HEK293 (cell line): Measurements from ENCODE around the gene PPP2R1B.
A peak's percentile ranks its signal among the peaks of the same experiment; 100 is the strongest.

Experiments used
- CTCF ChIA-PET: fragments of 350-600 bp; formaldehyde crosslinking; extraction: SDS; loops from one replicate; lab custom pipeline; 2021; ENCODE audit warnings: antibody characterized with exemption; lab: Yijun Ruan, JAX
- POLR2A ChIA-PET: fragments of 300-600 bp; formaldehyde crosslinking; extraction: SDS; loops from one replicate; lab custom pipeline; 2020; ENCODE audit warnings: antibody characterized with exemption, inconsistent platforms; lab: Yijun Ruan, JAX
- H3K27ac ChIP-seq: fragments of 200-500 bp; sonication (Bioruptor generic); 2 replicates; pipeline ENCODE4 v1.5.1; 2014; ENCODE audit warnings: low read depth, low read length, control low read depth, inconsistent platforms; ENCODE audit errors: extremely low read depth
- H3K36me3 ChIP-seq, 2 experiments: fragments of 200-500 bp in 1 of 2; sonication (Bioruptor generic) in 1 of 2; 1 replicate in 1 of 2; 2 replicates in 1 of 2; pipeline ENCODE4 v1.5.1; 2014 to 2017; ENCODE audit warnings: inconsistent platforms in 2 of 2, low read length in 2 of 2; ENCODE audit not compliant: control insufficient read depth in 2 of 2, insufficient read depth in 1 of 2
- H3K4me1 ChIP-seq: fragments of 200-500 bp; sonication (Bioruptor generic); 2 replicates; pipeline ENCODE4 v1.5.1; 2014; ENCODE audit warnings: mild to moderate bottlenecking, low read length, inconsistent platforms; ENCODE audit not compliant: control insufficient read depth, insufficient read depth
- H3K4me3 ChIP-seq: 2 replicates; pipeline ENCODE4 v1.5.1; 2011; ENCODE audit warnings: low read depth, mild to moderate bottlenecking, control low read depth, low read length, moderate library complexity
- H3K9me3 ChIP-seq: fragments of 200-500 bp; sonication (Bioruptor generic); 2 replicates; pipeline ENCODE4 v1.5.1; 2014; ENCODE audit warnings: low read depth, low read length, inconsistent platforms; ENCODE audit not compliant: control insufficient read depth, insufficient read depth
- ATF2 ChIP-seq: fragments of 450-650 bp; formaldehyde crosslinking; IDR thresholded peaks from 2 replicates; pipeline ENCODE4 v1.5.1; 2016; ENCODE audit warnings: missing biosample characterization, missing genetic modification characterization, low read depth
- FEZF1 ChIP-seq: fragments of 450-650 bp; formaldehyde crosslinking; IDR thresholded peaks from 2 replicates; pipeline ENCODE4 v1.5.1; 2016; ENCODE audit warnings: missing biosample characterization, missing genetic modification characterization
- OVOL3 ChIP-seq: fragments of 450-650 bp; formaldehyde crosslinking; IDR thresholded peaks from 2 replicates; pipeline ENCODE4 v1.5.1; 2016; ENCODE audit warnings: missing biosample characterization, missing genetic modification characterization
- SCRT2 ChIP-seq: fragments of 450-650 bp; formaldehyde crosslinking; IDR thresholded peaks from 2 replicates; pipeline ENCODE4 v1.5.1; 2016; ENCODE audit warnings: missing biosample characterization, missing genetic modification characterization
- SP7 ChIP-seq: fragments of 450-650 bp; formaldehyde crosslinking; IDR thresholded peaks from 2 replicates; pipeline ENCODE4 v1.5.1; 2016; ENCODE audit warnings: missing biosample characterization, missing genetic modification characterization
- ZBTB11 ChIP-seq: fragments of 450-650 bp; formaldehyde crosslinking; conservative IDR thresholded peaks from 2 replicates; pipeline ENCODE4 v1.5.1; 2016; ENCODE audit warnings: low read depth, missing biosample characterization, missing genetic modification characterization
- ZBTB17 ChIP-seq: fragments of 450-650 bp; formaldehyde crosslinking; IDR thresholded peaks from 2 replicates; pipeline ENCODE4 v1.5.1; 2016; ENCODE audit warnings: missing biosample characterization, missing genetic modification characterization
- ZBTB20 ChIP-seq: fragments of 450-650 bp; formaldehyde crosslinking; IDR thresholded peaks from 2 replicates; pipeline ENCODE4 v1.5.1; 2016; ENCODE audit warnings: missing biosample characterization, missing genetic modification characterization
- ZBTB21 ChIP-seq: fragments of 450-650 bp; formaldehyde crosslinking; IDR thresholded peaks from 2 replicates; pipeline ENCODE4 v1.5.1; 2017; ENCODE audit warnings: missing biosample characterization, missing genetic modification characterization
- ZBTB26 ChIP-seq: fragments of 450-650 bp; formaldehyde crosslinking; optimal IDR thresholded peaks from 2 replicates; pipeline ENCODE3; 2016; ENCODE audit warnings: missing biosample characterization, mild to moderate bottlenecking, missing genetic modification characterization
- ZFP37 ChIP-seq: fragments of 450-650 bp; formaldehyde crosslinking; IDR thresholded peaks from 2 replicates; pipeline ENCODE4 v1.5.1; 2016; ENCODE audit warnings: missing biosample characterization, missing genetic modification characterization
- ZNF148 ChIP-seq: fragments of 450-650 bp; formaldehyde crosslinking; IDR thresholded peaks from 2 replicates; pipeline ENCODE4 v1.5.0; 2017; ENCODE audit warnings: missing biosample characterization, missing genetic modification characterization, borderline replicate concordance
- ZNF23 ChIP-seq: fragments of 450-650 bp; formaldehyde crosslinking; IDR thresholded peaks from 2 replicates; pipeline ENCODE4 v1.5.1; 2016; ENCODE audit warnings: missing biosample characterization, missing genetic modification characterization, borderline replicate concordance
- ZNF266 ChIP-seq: fragments of 450-650 bp; formaldehyde crosslinking; IDR thresholded peaks from 2 replicates; pipeline ENCODE4 v1.5.1; 2016; ENCODE audit warnings: missing biosample characterization, missing genetic modification characterization, low read depth
- ZNF274 ChIP-seq, 2 experiments: fragments of 200-500 bp in 1 of 2; fragments of 450-650 bp in 1 of 2; sonication (Bioruptor generic) in 1 of 2; formaldehyde crosslinking in 1 of 2; IDR thresholded peaks; 2 replicates each; pipeline versions ENCODE4 v1.5.1 to v1.6.1; 2014 to 2016; ENCODE audit warnings: borderline replicate concordance in 1 of 2, inconsistent platforms in 1 of 2, low read length in 1 of 2, missing biosample characterization in 1 of 2, missing genetic modification characterization in 1 of 2
- ZNF521 ChIP-seq: fragments of 450-650 bp; formaldehyde crosslinking; IDR thresholded peaks from 2 replicates; pipeline ENCODE4 v1.5.1; 2017; ENCODE audit warnings: missing biosample characterization, mild to moderate bottlenecking, missing genetic modification characterization
- ZNF624 ChIP-seq: fragments of 450-650 bp; formaldehyde crosslinking; IDR thresholded peaks from 2 replicates; pipeline ENCODE4 v1.5.1; 2017; ENCODE audit warnings: missing biosample characterization, missing genetic modification characterization
- ZNF645 ChIP-seq: fragments of 450-650 bp; formaldehyde crosslinking; IDR thresholded peaks from 2 replicates; pipeline ENCODE4; 2016; ENCODE audit warnings: missing biosample characterization, missing genetic modification characterization
- ZNF660 ChIP-seq: fragments of 450-650 bp; IDR thresholded peaks from 2 replicates; pipeline ENCODE4 v1.5.1; 2018; ENCODE audit warnings: missing biosample characterization, mild to moderate bottlenecking, missing genetic modification characterization
- ZNF792 ChIP-seq: fragments of 450-650 bp; formaldehyde crosslinking; IDR thresholded peaks from 2 replicates; pipeline ENCODE4 v1.5.1; 2016; ENCODE audit warnings: missing biosample characterization, missing genetic modification characterization

PPP2R1B gene

GRCh38 chr11:111730871-111731591 lies 35.2 kb downstream of the PPP2R1B start (continued):
- peak; percentile 12 for TF ChIP-seq ZBTB26 (tag by site-specific recombination)
- 0 out of 2 replicates have a peak, but pooled peaks have one; percentile 29 for TF ChIP-seq ZNF660 (tag by site-specific recombination)
- peak; percentile 83 for TF ChIP-seq ZBTB17
- TF ChIP-seq FEZF1 (tag by site-specific recombination): peak; percentile 95
- peak; percentile 80 for TF ChIP-seq ZBTB20 (tag by site-specific recombination)
- peak; percentile 65; the same call in 1 of the 2 replicates for TF ChIP-seq ZFP37 (tag by site-specific recombination)
- no peak for TF ChIP-seq ZNF624 (tag by site-specific recombination)
- no peak for TF ChIP-seq SCRT2 (tag by site-specific recombination)
- TF ChIP-seq ZNF792 (tag by site-specific recombination): no peak
- no peak for TF ChIP-seq ZNF23 (tag by site-specific recombination)
- 0 out of 2 replicates have a peak, but pooled peaks have one; percentile 15 for TF ChIP-seq ATF2 (tag by site-specific recombination)
- TF ChIP-seq ZBTB11 (tag by site-specific recombination): no peak
- TF ChIP-seq ZNF266 (tag by site-specific recombination): no peak
- TF ChIP-seq ZBTB21: peak; percentile 90
- no peak for TF ChIP-seq OVOL3 (tag by site-specific recombination)

- Histone ChIP-seq H3K4me1 (peaks cover 2% of the 10 kb centered on the region; the same call in 1 of the 2 replicates), H3K4me3 (no peak overlapping the region), H3K27ac (no peak overlapping the region), H3K36me3 (peaks cover 0 to 35% of the 10 kb centered on the region in 2 experiments; a peak in 1 of 3 replicates), H3K9me3 (no peaks in the 10 kb centered on the region)
- TF ChIP-seq ZNF645 (tag by site-specific recombination) (no peak), ZNF521 (tag by site-specific recombination) (no peak), SP7 (tag by site-specific recombination) (0 out of 2 replicates have a peak, but pooled peaks have one; percentile 39), ZNF148 (no peak), ZNF274 (IDR thresholded peaks at IDR 0.05; ENCODE audit: low read length) (no peak), ZNF274 (tag by site-specific recombination; IDR thresholded peaks at IDR 0.05; ENCODE audit: borderline replicate concordance) (no peak)
- ChIA-PET CTCF (interaction anchor here (1.3 kb wide), 1 partner anchor 25 kb away, joined by 3 read pairs; no protein-coding TSS in a partner anchor), POLR2A (no interaction called here)
Observed at GRCh38 chr11:111729831-111730311, 36.3 kb downstream of the PPP2R1B start.
